Measurements from ENCODE around the gene SMPX. TPM values are rescaled to one million over a fixed set of nuclear protein-coding genes. Genes with fewer than 3 reads are reported as not detected.

The SMPX gene
- total and polyA plus RNA-seq, 7 donors: 0.89 to 111 (median 25.5) TPM; not detected in 1

GRCh38 chrX:21744060-21744459 is 13.9 kb downstream of the SMPX start:
- H3K4me3 ChIP-seq: no peak overlapping the region
- H3K4me1 ChIP-seq: peaks cover 0 to 27% (median 2%) of the 10 kb centered on the region in 4 donors
- H3K36me3 ChIP-seq: no peaks in the 10 kb centered on the region
- intact Hi-C loops (cut with DNase I): loop anchor here (10.0 kb wide), 1 partner anchor 201 kb away; the partner anchor contains the start of gene SMS
- no peak overlapping the region for H3K27ac ChIP-seq
- TF ChIP-seq POLR2AphosphoS5 (IDR thresholded peaks at IDR 0.05): no peak
- TF ChIP-seq POLR2A (IDR thresholded peaks at IDR 0.05): no peak
- no peak for TF ChIP-seq EP300 (IDR thresholded peaks at IDR 0.05)
- H3K9me3 ChIP-seq: no peaks in the 10 kb centered on the region
- no peaks in the 10 kb centered on the region for H3K27me3 ChIP-seq
- 39 to 64% methylated on average over 3 of the region's 3 CpGs for WGBS, 2 donors
- DNase-seq: no peak

- H3K4me1 ChIP-seq: peaks cover 0 to 21% (median 2%) of the 10 kb centered on the region in 4 donors
- H3K4me3 ChIP-seq: no peak overlapping the region
- H3K36me3 ChIP-seq: no peaks in the 10 kb centered on the region
- H3K27me3 ChIP-seq: no peaks in the 10 kb centered on the region
- WGBS, 2 donors: 56 to 64% methylated on average over 6 of the region's 6 CpGs
- no peaks in the 10 kb centered on the region for H3K9me3 ChIP-seq
- DNase-seq: peak; percentile 67
- TF ChIP-seq POLR2A (IDR thresholded peaks at IDR 0.05) (no peak), EP300 (IDR thresholded peaks at IDR 0.05) (no peak), CTCF (IDR thresholded peaks at IDR 0.05) (no peak), POLR2AphosphoS5 (IDR thresholded peaks at IDR 0.05) (no peak)
- peak overlapping the region in 1 of 4 donors; percentile 14 for H3K27ac ChIP-seq
- intact Hi-C loops (cut with DNase I): loop anchor here (10.0 kb wide), 1 partner anchor 203 kb away; the partner anchor contains the start of gene SMS
Observed at GRCh38 chrX:21741869-21742701, 15.8 kb downstream of the SMPX start.

GRCh38 chrX:21741364-21741763 is 16.6 kb downstream of the SMPX start:
- no peak for TF ChIP-seq POLR2AphosphoS5 (IDR thresholded peaks at IDR 0.05)
- TF ChIP-seq POLR2A (IDR thresholded peaks at IDR 0.05): no peak
- no peak for TF ChIP-seq EP300 (IDR thresholded peaks at IDR 0.05)
- TF ChIP-seq CTCF (IDR thresholded peaks at IDR 0.05): no peak
- intact Hi-C loops (cut with DNase I): loop anchor here (10.0 kb wide), 1 partner anchor 203 kb away; the partner anchor contains the start of gene SMS
- no peaks in the 10 kb centered on the region for H3K27me3 ChIP-seq

GRCh38 chrX:21740329-21741274 is 17.3 kb downstream of the SMPX start:
- WGBS, 2 donors: 29 to 59% methylated on average over 1 of the region's 1 CpG
- H3K27me3 ChIP-seq: no peaks in the 10 kb centered on the region
- intact Hi-C loops (cut with DNase I): loop anchor here (10.0 kb wide), 1 partner anchor 204 kb away; the partner anchor contains the start of gene SMS
- H3K4me1 ChIP-seq: peaks cover 0 to 21% (median 2%) of the 10 kb centered on the region in 4 donors
- no peak overlapping the region for H3K4me3 ChIP-seq
- no peak for TF ChIP-seq POLR2AphosphoS5 (IDR thresholded peaks at IDR 0.05)
- TF ChIP-seq POLR2A (IDR thresholded peaks at IDR 0.05): no peak
- TF ChIP-seq CTCF (IDR thresholded peaks at IDR 0.05): no peak
- no peak for TF ChIP-seq EP300 (IDR thresholded peaks at IDR 0.05)
- DNase-seq: no peak
- H3K27ac ChIP-seq: peak overlapping the region in 1 of 4 donors; percentile 6
- no peaks in the 10 kb centered on the region for H3K36me3 ChIP-seq
- no peaks in the 10 kb centered on the region for H3K9me3 ChIP-seq

More at GRCh38 chrX:21741364-21741763, 16.6 kb downstream of the SMPX start:
- no peaks in the 10 kb centered on the region for H3K9me3 ChIP-seq
- H3K4me1 ChIP-seq: peaks cover 0 to 21% (median 2%) of the 10 kb centered on the region in 4 donors
- no peak for DNase-seq
- H3K4me3 ChIP-seq: no peak overlapping the region
- no peak overlapping the region for H3K27ac ChIP-seq
- no peaks in the 10 kb centered on the region for H3K36me3 ChIP-seq

Measured in sigmoid colon (tissue), 7 donors.